ENCODE results near the gene MED29. TPM values are rescaled to one million over a fixed set of nuclear protein-coding genes. Genes with fewer than 3 reads are reported as not detected.

Gene MED29
- total and polyA plus RNA-seq, 10 of the 15 experiments (the other 5 are each of a cell fraction or from before 2014, with no cell fraction given): 3.2 to 36.6 (median 22.8) TPM

- intact Hi-C loops (cut with micrococcal nuclease; ENCODE audit: unreplicated experiment) (loop anchor here (5.0 kb wide), 1 partner anchor 49 kb away; the partner anchor contains the start of gene DLL3), in situ Hi-C loops (cut with MboI) (no loop called here)
- Histone ChIP-seq H3K27ac (ENCODE audit: control insufficient read depth, insufficient read depth) (no peak overlapping the region), H3K4me2 (ENCODE audit: control insufficient read depth, insufficient read depth) (peak overlapping the region; percentile 81), H3K79me2 (ENCODE audit: control insufficient read depth, insufficient read depth, low read length) (peaks cover 86% of the 10 kb centered on the region), H3K4me1 (ENCODE audit: control insufficient read depth, insufficient read depth, low read length) (peaks cover 28% of the 10 kb centered on the region), H4K20me1 (ENCODE audit: control insufficient read depth, insufficient read depth) (peaks cover 6% of the 10 kb centered on the region; the same call in 1 of the 2 replicates), H3K4me3 (peak overlapping the region; percentile 87), H3K36me3 (ENCODE audit: control insufficient read depth in 2 of 2, insufficient read depth in 2 of 2, low read length in 1 of 2) (peaks cover 5 to 22% of the 10 kb centered on the region in 2 experiments), H3K27me3 (replicated peaks in 1 of 2; ENCODE audit: control insufficient read depth in 2 of 2, insufficient read depth in 2 of 2, low read length in 1 of 2) (no peaks in the 10 kb centered on the region), H2AFZ (ENCODE audit: control insufficient read depth, low read depth, low read length) (no peak overlapping the region), H3K9ac (ENCODE audit: control insufficient read depth, insufficient read depth, low read length) (peak overlapping the region; percentile 24; the same call in 1 of the 2 replicates), H3K9me3 (replicated peaks; ENCODE audit: control insufficient read depth, insufficient read depth, low read length) (no peaks in the 10 kb centered on the region)
- ChIA-PET CTCF (interaction anchor here (1.4 kb wide), 1 partner anchor 106 kb away, joined by 4 read pairs; the partner anchor contains the start of gene SAMD4B), POLR2A (interaction anchor here (0.5 to 2.0 kb wide), 7 partner anchors 8 to 969 kb away, joined by 3 to 9 read pairs (median 4); partner anchors contain the start of gene RPS16), RAD21 (ENCODE audit: unreplicated experiment) (interaction anchor here (3.0 kb wide), 1 partner anchor 13 kb away, joined by 7 read pairs; the partner anchor contains the start of gene RPS16), SMC1A (ENCODE audit: uncharacterized antibody, unreplicated experiment) (no interaction called here)
- DNase-seq (ENCODE audit: low read depth, low spot score) (no peak), FAIRE-seq (no peak), ATAC-seq (peak; percentile 52)
- WGBS (ENCODE audit: insufficient coverage, insufficient replicate concordance, low lambda C conversion rate, missing lambda C conversion rate): 5% methylated on average over 3 of the region's 3 CpGs
- BruUV-seq (replicated peaks): no TSS peak
- TF ChIP-seq RELB (IDR thresholded peaks at IDR 0.05; ENCODE audit: low read depth): peak; percentile 44; the same call in 1 of the 2 replicates
- TF ChIP-seq IKZF2 (IDR thresholded peaks at IDR 0.05): peak; percentile 54 to 80; a peak in 3 of 4 replicates
- TF ChIP-seq CHD2 (IDR thresholded peaks at IDR 0.05; ENCODE audit: borderline replicate concordance, low read depth, low read length): peak; percentile 56; the same call in 1 of the 2 replicates
- TF ChIP-seq DPF2 (IDR thresholded peaks at IDR 0.05): peak; percentile 28; the same call in 1 of the 2 replicates
- TF ChIP-seq MYC (IDR thresholded peaks at IDR 0.05; ENCODE audit: insufficient read depth, insufficient read length, insufficient replicate concordance, low read length, severe bottlenecking): no peak
- TF ChIP-seq CREB1 (IDR thresholded peaks at IDR 0.05; ENCODE audit: low read depth): no peak
- 0 out of 2 replicates have a peak, but pooled peaks have one; percentile 11 for TF ChIP-seq POLR2A (IDR thresholded peaks at IDR 0.05; ENCODE audit: low read depth, low read length)
- peak in 1 of 2 experiments; percentile 71; a peak in 2 of 3 replicates for TF ChIP-seq EGR1 (IDR thresholded peaks at IDR 0.05; ENCODE audit: borderline replicate concordance in 1 of 2, low read depth in 2 of 2, low read length in 2 of 2)
- TF ChIP-seq BACH1 (IDR thresholded peaks at IDR 0.05; ENCODE audit: borderline replicate concordance): peak; percentile 25; the same call in 1 of the 2 replicates
- peak; percentile 37; the same call in 1 of the 2 replicates for TF ChIP-seq CREM (IDR thresholded peaks at IDR 0.05; ENCODE audit: low read depth)
- peak; percentile 92 for TF ChIP-seq SPI1 (IDR thresholded peaks at IDR 0.05; ENCODE audit: borderline replicate concordance, insufficient read depth, low read depth, low read length)
- peak; percentile 75 for TF ChIP-seq IRF4 (IDR thresholded peaks at IDR 0.05; ENCODE audit: low read depth, low read length)
- TF ChIP-seq CEBPB (IDR thresholded peaks at IDR 0.05; ENCODE audit: borderline replicate concordance in 1 of 2, low read depth in 2 of 2, low read length in 2 of 2): no peak
- TF ChIP-seq, protein P1, sequence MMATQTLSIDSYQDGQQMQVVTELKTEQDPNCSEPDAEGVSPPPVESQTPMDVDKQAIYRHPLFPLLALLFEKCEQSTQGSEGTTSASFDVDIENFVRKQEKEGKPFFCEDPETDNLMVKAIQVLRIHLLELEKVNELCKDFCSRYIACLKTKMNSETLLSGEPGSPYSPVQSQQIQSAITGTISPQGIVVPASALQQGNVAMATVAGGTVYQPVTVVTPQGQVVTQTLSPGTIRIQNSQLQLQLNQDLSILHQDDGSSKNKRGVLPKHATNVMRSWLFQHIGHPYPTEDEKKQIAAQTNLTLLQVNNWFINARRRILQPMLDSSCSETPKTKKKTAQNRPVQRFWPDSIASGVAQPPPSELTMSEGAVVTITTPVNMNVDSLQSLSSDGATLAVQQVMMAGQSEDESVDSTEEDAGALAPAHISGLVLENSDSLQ (IDR thresholded peaks at IDR 0.05): peak; percentile 55; the same call in 1 of the 2 replicates
- peak; percentile 62; the same call in 1 of the 2 replicates for TF ChIP-seq NBN (IDR thresholded peaks at IDR 0.05)
- TF ChIP-seq EED (IDR thresholded peaks at IDR 0.05; ENCODE audit: low read depth): peak; percentile 63
- TF ChIP-seq, protein P2, sequence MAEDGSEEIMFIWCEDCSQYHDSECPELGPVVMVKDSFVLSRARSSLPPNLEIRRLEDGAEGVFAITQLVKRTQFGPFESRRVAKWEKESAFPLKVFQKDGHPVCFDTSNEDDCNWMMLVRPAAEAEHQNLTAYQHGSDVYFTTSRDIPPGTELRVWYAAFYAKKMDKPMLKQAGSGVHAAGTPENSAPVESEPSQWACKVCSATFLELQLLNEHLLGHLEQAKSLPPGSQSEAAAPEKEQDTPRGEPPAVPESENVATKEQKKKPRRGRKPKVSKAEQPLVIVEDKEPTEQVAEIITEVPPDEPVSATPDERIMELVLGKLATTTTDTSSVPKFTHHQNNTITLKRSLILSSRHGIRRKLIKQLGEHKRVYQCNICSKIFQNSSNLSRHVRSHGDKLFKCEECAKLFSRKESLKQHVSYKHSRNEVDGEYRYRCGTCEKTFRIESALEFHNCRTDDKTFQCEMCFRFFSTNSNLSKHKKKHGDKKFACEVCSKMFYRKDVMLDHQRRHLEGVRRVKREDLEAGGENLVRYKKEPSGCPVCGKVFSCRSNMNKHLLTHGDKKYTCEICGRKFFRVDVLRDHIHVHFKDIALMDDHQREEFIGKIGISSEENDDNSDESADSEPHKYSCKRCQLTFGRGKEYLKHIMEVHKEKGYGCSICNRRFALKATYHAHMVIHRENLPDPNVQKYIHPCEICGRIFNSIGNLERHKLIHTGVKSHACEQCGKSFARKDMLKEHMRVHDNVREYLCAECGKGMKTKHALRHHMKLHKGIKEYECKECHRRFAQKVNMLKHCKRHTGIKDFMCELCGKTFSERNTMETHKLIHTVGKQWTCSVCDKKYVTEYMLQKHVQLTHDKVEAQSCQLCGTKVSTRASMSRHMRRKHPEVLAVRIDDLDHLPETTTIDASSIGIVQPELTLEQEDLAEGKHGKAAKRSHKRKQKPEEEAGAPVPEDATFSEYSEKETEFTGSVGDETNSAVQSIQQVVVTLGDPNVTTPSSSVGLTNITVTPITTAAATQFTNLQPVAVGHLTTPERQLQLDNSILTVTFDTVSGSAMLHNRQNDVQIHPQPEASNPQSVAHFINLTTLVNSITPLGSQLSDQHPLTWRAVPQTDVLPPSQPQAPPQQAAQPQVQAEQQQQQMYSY (CRISPR knock-in tag; IDR thresholded peaks at IDR 0.05): no peak
- TF ChIP-seq GATAD2B (conservative IDR thresholded peaks at IDR 0.05; ENCODE audit: low read depth): no peak
These were observed 57.1 kb downstream of the MED29 start for GRCh38 chr19:39448271-39448670.

All from GM12878 (cell line).